Measurements from ENCODE around the gene IL4R. TPM values are rescaled to one million over a fixed set of nuclear protein-coding genes. Genes with fewer than 3 reads are reported as not detected.

IL4R gene
- total RNA-seq, 1 donor from 2014 or later, result 8.2 TPM

GRCh38 chr16:27311897-27312303 is 1.9 kb upstream of the IL4R start:
- intact Hi-C loops (cut with DNase I), result no loop called here
- DNase-seq, result no peak
- ATAC-seq (ENCODE audit: poor library complexity), result no peak

GRCh38 chr16:27312580-27313421 is 973 bp upstream of the IL4R start:
- intact Hi-C loops (cut with DNase I), result no loop called here
- DNase-seq (no peak), ATAC-seq (ENCODE audit: poor library complexity) (no peak)

GRCh38 chr16:27314161-27314723 is 468 bp downstream of the IL4R start:
- intact Hi-C loops (cut with DNase I), result no loop called here
- DNase-seq (peak; percentile 72), ATAC-seq (ENCODE audit: poor library complexity) (peak; percentile 38)

- DNase-seq, result no peak
- no peak for ATAC-seq (ENCODE audit: poor library complexity)
- intact Hi-C loops (cut with DNase I), result no loop called here
Observed at GRCh38 chr16:27314986-27315332, 1.2 kb downstream of the IL4R start.

GRCh38 chr16:27315333-27316037 is 1.7 kb downstream of the IL4R start:
- intact Hi-C loops (cut with DNase I), result no loop called here
- DNase-seq (peak; percentile 67), ATAC-seq (ENCODE audit: poor library complexity) (peak; percentile 11)

- intact Hi-C loops (cut with DNase I), result no loop called here
- no peak for ATAC-seq (ENCODE audit: poor library complexity)
- no peak for DNase-seq
Observed at GRCh38 chr16:27316038-27316680, 2.4 kb downstream of the IL4R start.

- no peak for DNase-seq
- intact Hi-C loops (cut with DNase I), result no loop called here
- ATAC-seq (ENCODE audit: poor library complexity), result no peak
Observed at GRCh38 chr16:27317320-27317719, 3.5 kb downstream of the IL4R start.

- intact Hi-C loops (cut with DNase I), result no loop called here
- DNase-seq (no peak), ATAC-seq (ENCODE audit: poor library complexity) (no peak)
Observed at GRCh38 chr16:27317738-27318391, 4.1 kb downstream of the IL4R start.

- ATAC-seq (ENCODE audit: poor library complexity), result peak; percentile 38
- DNase-seq, result peak; percentile 78
- intact Hi-C loops (cut with DNase I), result no loop called here
Observed at GRCh38 chr16:27318392-27319256, 4.8 kb downstream of the IL4R start.

- intact Hi-C loops (cut with DNase I), result no loop called here
- no peak for ATAC-seq (ENCODE audit: poor library complexity)
- no peak for DNase-seq
Observed at GRCh38 chr16:27319257-27319965, 5.6 kb downstream of the IL4R start.

- ATAC-seq (ENCODE audit: poor library complexity) (no peak), DNase-seq (no peak)
- intact Hi-C loops (cut with DNase I), result no loop called here
Observed at GRCh38 chr16:27320261-27321012, 6.7 kb downstream of the IL4R start.

- no peak for DNase-seq
- ATAC-seq (ENCODE audit: poor library complexity), result no peak
- intact Hi-C loops (cut with DNase I), result no loop called here
Observed at GRCh38 chr16:27321013-27321915, 7.5 kb downstream of the IL4R start.

GRCh38 chr16:27322858-27323780 is 9.3 kb downstream of the IL4R start:
- ATAC-seq (ENCODE audit: poor library complexity) (no peak), DNase-seq (no peak)
- intact Hi-C loops (cut with DNase I), result no loop called here

GRCh38 chr16:27323781-27324561 is 10.2 kb downstream of the IL4R start:
- intact Hi-C loops (cut with DNase I), result no loop called here
- DNase-seq (no peak), ATAC-seq (ENCODE audit: poor library complexity) (no peak)

All from Right ventricle myocardium superior (tissue), 1 donor.